Coronary artery (tissue), 2 donors: ENCODE results near the gene SULT1C3.

Source experiments
- DNase-seq: peaks from one replicate; pipeline ENCODE4 v3.0.0-alpha.2; 2017; ENCODE audit warnings: low spot score
- H3K27ac ChIP-seq, 2 donors: fragments of 200-600 bp; sonication (generic); one replicate each; pipeline ENCODE4 v1.5.1; 2016 to 2019
- H3K4me3 ChIP-seq: fragments of 200-600 bp; sonication (generic); 2 replicates; pipeline ENCODE4 v1.5.1; 2016; ENCODE audit warnings: mild to moderate bottlenecking, moderate library complexity
- CTCF ChIP-seq: fragments of 200-600 bp; sonication (generic); IDR thresholded peaks from one replicate; pipeline ENCODE4 v1.5.1; 2019; ENCODE audit warnings: antibody characterized with exemption

Gene SULT1C3

GRCh38 chr2:108240966-108241365, 1.2 kb downstream of the SULT1C3 start:
- H3K4me3 ChIP-seq, result no peak overlapping the region
- no peak for TF ChIP-seq CTCF
- no peak overlapping the region for H3K27ac ChIP-seq
- no peak for DNase-seq

DNA sequence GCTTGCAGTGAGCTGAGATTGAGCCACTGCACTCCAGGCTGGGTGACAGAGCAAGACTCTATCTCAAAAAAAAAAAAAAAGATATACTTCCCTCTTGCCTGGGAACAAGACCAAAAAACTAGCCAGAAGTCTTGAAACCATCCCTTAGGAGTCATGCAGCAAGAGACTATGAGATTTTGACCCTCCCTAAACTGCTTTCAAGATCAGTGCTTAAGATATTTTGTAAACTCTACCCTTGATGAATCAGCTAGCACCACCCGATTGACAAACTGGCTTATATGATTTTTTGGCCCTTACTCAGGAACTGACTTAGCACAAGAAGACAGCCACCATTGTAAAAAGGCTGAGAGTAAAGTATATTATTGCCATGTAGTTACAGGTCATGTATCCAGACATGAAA, 3.8 kb downstream of the SULT1C3 start:
- H3K27ac ChIP-seq, result no peak overlapping the region
- DNase-seq, result no peak
- no peak overlapping the region for H3K4me3 ChIP-seq
- TF ChIP-seq CTCF, result no peak

GRCh38 chr2:108244667-108245414, 5.1 kb downstream of the SULT1C3 start:
- TF ChIP-seq CTCF, result no peak
- DNase-seq, result no peak
- H3K27ac ChIP-seq, result peak overlapping the region in 1 of 2 donors; percentile 32
- no peak overlapping the region for H3K4me3 ChIP-seq

DNA sequence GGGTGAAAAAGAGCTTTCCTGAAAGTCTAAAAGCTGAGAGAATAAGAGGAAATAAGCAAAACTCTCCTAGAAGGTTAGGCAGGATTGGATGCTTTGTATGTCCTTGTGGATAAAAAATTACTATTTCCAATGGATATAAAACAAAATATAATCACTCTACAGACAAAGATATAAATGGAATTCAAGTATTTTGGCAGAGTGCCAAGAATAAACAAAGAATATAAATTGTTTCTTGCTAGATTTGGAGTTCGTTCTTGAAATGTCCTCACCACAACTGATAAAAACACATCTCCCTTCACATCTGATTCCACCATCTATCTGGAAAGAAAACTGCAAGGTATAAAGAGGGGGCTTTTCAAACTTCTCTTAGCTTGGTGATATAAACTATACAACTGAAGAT, 13.3 kb downstream of the SULT1C3 start:
- Histone ChIP-seq H3K27ac (no peak overlapping the region), H3K4me3 (no peak overlapping the region)
- DNase-seq, result no peak
- TF ChIP-seq CTCF, result no peak

DNA sequence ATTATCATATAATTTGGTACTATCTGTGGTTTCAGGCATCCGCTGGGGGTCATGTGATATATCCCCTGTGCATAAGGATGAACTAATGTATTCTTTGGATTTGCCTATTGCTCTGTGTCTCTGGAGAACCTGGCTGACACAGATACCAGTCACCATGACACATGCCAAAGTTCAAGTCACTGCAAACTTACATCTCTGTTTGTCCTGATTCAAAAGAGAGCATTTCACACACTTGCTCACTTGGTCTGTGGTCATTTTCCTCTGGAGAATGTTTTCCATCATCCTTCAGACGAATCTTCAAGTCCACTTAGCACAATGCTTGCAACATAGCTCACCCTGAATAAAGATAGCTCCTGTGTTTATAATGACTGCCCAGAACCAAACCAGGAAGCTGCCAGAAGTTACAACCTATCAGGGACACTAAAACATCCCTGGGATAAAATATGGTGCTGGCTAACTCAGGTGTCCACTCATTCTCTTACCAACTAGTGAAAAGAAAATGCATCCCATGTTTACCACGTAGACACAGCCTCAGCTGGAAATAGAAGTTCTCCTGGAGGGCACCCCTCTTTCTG, 18.1 kb downstream of the SULT1C3 start:
- TF ChIP-seq CTCF, result no peak
- Histone ChIP-seq H3K4me3 (no peak overlapping the region), H3K27ac (no peak overlapping the region)
- DNase-seq, result no peak

GRCh38 chr2:108260773-108261172, 21.0 kb downstream of the SULT1C3 start:
- TF ChIP-seq CTCF, result no peak
- Histone ChIP-seq H3K4me3 (no peak overlapping the region), H3K27ac (no peak overlapping the region)
- DNase-seq, result no peak

DNA sequence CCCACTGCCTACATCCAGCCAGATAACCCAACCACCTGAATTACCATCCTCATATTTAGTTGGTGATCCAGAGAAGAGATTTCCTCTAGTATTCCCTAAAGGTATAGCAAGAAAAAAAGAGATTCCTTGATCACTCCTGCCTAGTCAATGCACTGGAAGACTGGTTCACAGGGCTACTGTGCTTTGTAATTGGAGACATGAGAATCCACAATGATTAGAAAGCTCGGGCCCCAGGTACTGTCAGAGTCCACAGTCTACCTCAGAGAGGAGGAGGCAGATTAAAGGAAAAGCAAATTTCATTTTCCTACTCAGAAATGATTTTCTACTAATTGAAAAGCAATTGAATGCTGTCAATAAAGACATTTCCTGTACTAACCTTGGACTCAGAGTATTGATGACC, 22.3 kb downstream of the SULT1C3 start:
- Histone ChIP-seq H3K27ac (no peak overlapping the region), H3K4me3 (no peak overlapping the region)
- no peak for DNase-seq
- no peak for TF ChIP-seq CTCF
